Activated B cell treated with CpG ODN at 0.5 μM for 24 hours (primary cell): ENCODE results near the gene RAC2. TPM values are rescaled to one million over a fixed set of nuclear protein-coding genes. Genes with fewer than 3 reads are reported as not detected.

Experiments used
- ATAC-seq: fragments of 200-7000 bp; cut with Tn5 transposase; one replicate; pipeline ENCODE4 v1.10.0; 2021; ENCODE audit warnings: low read depth, mild to moderate bottlenecking, moderate library complexity
- CTCF ChIA-PET: fragments of 350-600 bp; sonication (Branson Sonifier 250); formaldehyde crosslinking; loops from one replicate; lab custom pipeline; 2021; ENCODE audit warnings: antibody characterized with exemption; lab: Charles Lee
- POLR2A ChIA-PET: fragments of 350-600 bp; sonication (Branson Sonifier 250); formaldehyde crosslinking; loops from one replicate; lab custom pipeline; 2021; ENCODE audit warnings: antibody characterized with exemption; lab: Charles Lee
- DNase-seq: peaks from one replicate; pipeline ENCODE4 v3.0.0; 2022
- H3K27ac Mint-ChIP-seq: one replicate; pipeline ENCODE4 v1.8.0; 2020; ENCODE audit warnings: mixed read lengths
- H3K27me3 Mint-ChIP-seq: one replicate; pipeline ENCODE4 v1.8.0; 2021; ENCODE audit warnings: mixed read lengths
- H3K36me3 Mint-ChIP-seq: one replicate; pipeline ENCODE4 v1.8.0; 2021; ENCODE audit warnings: low read depth, mixed read lengths
- H3K4me1 Mint-ChIP-seq: one replicate; pipeline ENCODE4 v1.8.0; 2021; ENCODE audit warnings: mixed read lengths
- H3K4me3 Mint-ChIP-seq: one replicate; pipeline ENCODE4 v1.8.0; 2020; ENCODE audit warnings: mild to moderate bottlenecking, mixed read lengths
- H3K9me3 Mint-ChIP-seq: one replicate; pipeline ENCODE4 v1.8.0; 2020; ENCODE audit warnings: mixed read lengths
- intact Hi-C: fragments of 100-400 bp; cut with micrococcal nuclease; formaldehyde crosslinking; loops from one replicate; pipeline ENCODE4 v1.15.1; 2024
- total RNA-seq: library from RNA; stranded (reverse); gene quantifications from 2 replicates; pipeline ENCODE4 v1.2.3, GENCODE V29; 2022
- TF ChIP-seq, protein P1 (sequence below): fragments of 200-600 bp; IDR thresholded peaks from one replicate; pipeline ENCODE4 v1.8.0; 2022; ENCODE audit warnings: antibody characterized with exemption, mild to moderate bottlenecking

The RAC2 gene
- total RNA-seq, 1 donor from 2014 or later, result 557 TPM

DNA sequence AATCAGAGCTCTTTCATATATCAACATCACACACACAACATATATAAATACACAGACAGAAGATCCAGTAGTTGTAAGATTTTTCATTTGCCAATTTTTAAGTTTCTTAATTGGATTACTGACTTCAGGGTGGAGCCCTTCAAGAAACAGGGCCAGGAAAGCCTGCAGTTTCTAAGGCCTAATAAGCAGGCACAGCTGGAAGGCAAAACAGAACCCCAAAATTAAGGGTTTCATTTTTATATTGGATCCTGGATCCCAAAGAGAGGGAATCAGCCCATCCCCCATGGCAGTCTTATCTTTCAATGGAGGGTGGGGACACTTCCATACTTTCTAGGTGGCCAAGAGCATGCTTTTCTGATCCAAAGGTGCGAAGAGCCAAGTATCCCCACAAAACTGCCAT, 51.3 kb downstream of the RAC2 start:
- Mint-ChIP-seq H3K9me3 (no peaks in the 10 kb centered on the region), H3K4me1 (peaks cover 11% of the 10 kb centered on the region), H3K36me3 (peaks cover 7% of the 10 kb centered on the region), H3K4me3 (no peak overlapping the region), H3K27ac (no peak overlapping the region), H3K27me3 (no peaks in the 10 kb centered on the region)
- DNase-seq (no peak), ATAC-seq (no peak)
- ChIA-PET POLR2A (no interaction called here), CTCF (interaction anchor here (1.0 to 1.6 kb wide), 3 partner anchors 66 to 68 kb away, joined by 3 to 4 read pairs (median 3); no protein-coding TSS in a partner anchor)
- intact Hi-C loops, result loop anchor here (10.0 kb wide), 2 partner anchors 262 to 648 kb away; no protein-coding TSS in a partner anchor
- TF ChIP-seq, protein P1, sequence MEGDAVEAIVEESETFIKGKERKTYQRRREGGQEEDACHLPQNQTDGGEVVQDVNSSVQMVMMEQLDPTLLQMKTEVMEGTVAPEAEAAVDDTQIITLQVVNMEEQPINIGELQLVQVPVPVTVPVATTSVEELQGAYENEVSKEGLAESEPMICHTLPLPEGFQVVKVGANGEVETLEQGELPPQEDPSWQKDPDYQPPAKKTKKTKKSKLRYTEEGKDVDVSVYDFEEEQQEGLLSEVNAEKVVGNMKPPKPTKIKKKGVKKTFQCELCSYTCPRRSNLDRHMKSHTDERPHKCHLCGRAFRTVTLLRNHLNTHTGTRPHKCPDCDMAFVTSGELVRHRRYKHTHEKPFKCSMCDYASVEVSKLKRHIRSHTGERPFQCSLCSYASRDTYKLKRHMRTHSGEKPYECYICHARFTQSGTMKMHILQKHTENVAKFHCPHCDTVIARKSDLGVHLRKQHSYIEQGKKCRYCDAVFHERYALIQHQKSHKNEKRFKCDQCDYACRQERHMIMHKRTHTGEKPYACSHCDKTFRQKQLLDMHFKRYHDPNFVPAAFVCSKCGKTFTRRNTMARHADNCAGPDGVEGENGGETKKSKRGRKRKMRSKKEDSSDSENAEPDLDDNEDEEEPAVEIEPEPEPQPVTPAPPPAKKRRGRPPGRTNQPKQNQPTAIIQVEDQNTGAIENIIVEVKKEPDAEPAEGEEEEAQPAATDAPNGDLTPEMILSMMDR, result no peak

GRCh38 chr22:37192204-37192603, 51.9 kb downstream of the RAC2 start:
- no peak overlapping the region for H3K27ac Mint-ChIP-seq

GRCh38 chr22:37190262-37190780, 53.7 kb downstream of the RAC2 start:
- POLR2A ChIA-PET, result no interaction called here
- no peak overlapping the region for H3K27ac Mint-ChIP-seq
- no peak overlapping the region for H3K4me3 Mint-ChIP-seq
- CTCF ChIA-PET, result no interaction called here
- TF ChIP-seq, protein P1, result no peak
- DNase-seq (no peak), ATAC-seq (no peak)
- no peaks in the 10 kb centered on the region for H3K27me3 Mint-ChIP-seq
- peaks cover 7% of the 10 kb centered on the region for H3K36me3 Mint-ChIP-seq
- no peaks in the 10 kb centered on the region for H3K9me3 Mint-ChIP-seq
- intact Hi-C loops, result loop anchor here (10.0 kb wide), 2 partner anchors 264 to 646 kb away; no protein-coding TSS in a partner anchor
- H3K4me1 Mint-ChIP-seq, result peaks cover 17% of the 10 kb centered on the region

More at GRCh38 chr22:37192204-37192603, 51.9 kb downstream of the RAC2 start:
- DNase-seq, result no peak
- POLR2A ChIA-PET, result no interaction called here
- intact Hi-C loops, result loop anchor here (10.0 kb wide), 2 partner anchors 263 to 647 kb away; no protein-coding TSS in a partner anchor
- H3K9me3 Mint-ChIP-seq, result no peaks in the 10 kb centered on the region
- no peak overlapping the region for H3K4me3 Mint-ChIP-seq
- ATAC-seq, result no peak
- no peaks in the 10 kb centered on the region for H3K27me3 Mint-ChIP-seq
- CTCF ChIA-PET, result interaction anchor here (1.6 kb wide), 1 partner anchor 69 kb away, joined by 4 read pairs; no protein-coding TSS in a partner anchor
- H3K36me3 Mint-ChIP-seq, result peaks cover 7% of the 10 kb centered on the region
- H3K4me1 Mint-ChIP-seq, result peaks cover 8% of the 10 kb centered on the region
- TF ChIP-seq, protein P1, result no peak

GRCh38 chr22:37188901-37189466, 55.1 kb downstream of the RAC2 start:
- POLR2A ChIA-PET, result no interaction called here
- Mint-ChIP-seq H3K27ac (no peak overlapping the region), H3K4me3 (no peak overlapping the region), H3K4me1 (peaks cover 15% of the 10 kb centered on the region), H3K36me3 (peaks cover 7% of the 10 kb centered on the region), H3K9me3 (no peaks in the 10 kb centered on the region), H3K27me3 (no peaks in the 10 kb centered on the region)
- DNase-seq (no peak), ATAC-seq (no peak)
- intact Hi-C loops, result no loop called here
- TF ChIP-seq, protein P1, result no peak
- CTCF ChIA-PET, result no interaction called here

DNA sequence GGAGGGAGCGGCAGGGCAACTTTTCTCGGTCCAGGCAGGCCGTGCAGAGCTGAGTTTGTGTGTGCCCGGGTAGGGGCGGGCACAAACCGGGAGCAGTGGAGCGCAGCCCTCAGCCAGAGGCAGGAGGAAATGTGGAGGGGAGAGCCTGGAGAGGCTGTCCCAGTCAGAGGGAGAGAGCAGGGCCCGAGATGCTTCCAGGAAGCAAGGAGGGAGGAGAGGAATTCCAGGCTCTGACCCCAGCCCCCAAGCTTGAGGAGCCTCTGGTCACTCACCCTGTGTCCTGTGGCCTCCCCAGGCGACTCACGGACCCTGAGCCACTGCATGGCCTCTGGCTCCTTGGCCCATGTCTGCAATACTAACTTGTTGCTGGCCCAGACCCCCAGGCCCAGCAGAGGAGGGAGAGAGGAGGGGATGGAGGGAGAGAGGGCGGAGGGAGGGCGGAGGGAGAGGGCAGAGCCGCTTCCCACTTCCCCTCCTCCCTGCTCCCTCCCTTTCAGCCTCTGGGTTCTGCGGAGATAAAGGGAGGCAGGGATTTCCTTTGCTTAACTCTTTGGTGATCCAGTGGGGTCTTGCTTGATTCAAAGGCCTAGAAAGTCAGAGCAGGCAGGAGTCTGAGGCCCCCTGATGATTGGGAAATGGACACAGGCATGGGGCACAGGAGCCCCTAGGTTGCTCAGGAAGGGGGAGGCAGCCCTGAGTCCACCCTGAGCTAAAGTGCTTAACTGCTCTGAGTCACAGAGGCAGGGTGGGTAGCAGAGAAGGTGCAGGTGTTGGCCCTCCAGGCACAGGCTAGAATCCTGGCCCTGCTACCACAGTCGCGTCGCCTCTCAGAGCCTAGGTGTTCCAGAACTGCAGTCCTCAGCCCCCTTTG, 55.9 kb downstream of the RAC2 start, which contains the start of gene C1QTNF6:
Gene C1QTNF6 (minus strand): TSS at position 357 of the 871 bp plus-strand sequence. CDS start 34 bp downstream, at position 323.
- no peak within 1 kb of the TSS for H3K27ac Mint-ChIP-seq
- ATAC-seq (no peak), DNase-seq (no peak)
- H3K27me3 Mint-ChIP-seq, result no peaks in the 10 kb centered on the region
- POLR2A ChIA-PET, result no interaction called here
- CTCF ChIA-PET, result no interaction called here
- TF ChIP-seq, protein P1, result no peak
- no peaks in the 10 kb centered on the region for H3K9me3 Mint-ChIP-seq
- H3K36me3 Mint-ChIP-seq, result peaks cover 7% of the 10 kb centered on the region
- peaks cover 9% of the 10 kb centered on the region for H3K4me1 Mint-ChIP-seq
- intact Hi-C loops, result no loop called here
- H3K4me3 Mint-ChIP-seq, result no peak within 1 kb of the TSS
